ENCODE data around the gene ROBO3.

The ROBO3 gene

DNA sequence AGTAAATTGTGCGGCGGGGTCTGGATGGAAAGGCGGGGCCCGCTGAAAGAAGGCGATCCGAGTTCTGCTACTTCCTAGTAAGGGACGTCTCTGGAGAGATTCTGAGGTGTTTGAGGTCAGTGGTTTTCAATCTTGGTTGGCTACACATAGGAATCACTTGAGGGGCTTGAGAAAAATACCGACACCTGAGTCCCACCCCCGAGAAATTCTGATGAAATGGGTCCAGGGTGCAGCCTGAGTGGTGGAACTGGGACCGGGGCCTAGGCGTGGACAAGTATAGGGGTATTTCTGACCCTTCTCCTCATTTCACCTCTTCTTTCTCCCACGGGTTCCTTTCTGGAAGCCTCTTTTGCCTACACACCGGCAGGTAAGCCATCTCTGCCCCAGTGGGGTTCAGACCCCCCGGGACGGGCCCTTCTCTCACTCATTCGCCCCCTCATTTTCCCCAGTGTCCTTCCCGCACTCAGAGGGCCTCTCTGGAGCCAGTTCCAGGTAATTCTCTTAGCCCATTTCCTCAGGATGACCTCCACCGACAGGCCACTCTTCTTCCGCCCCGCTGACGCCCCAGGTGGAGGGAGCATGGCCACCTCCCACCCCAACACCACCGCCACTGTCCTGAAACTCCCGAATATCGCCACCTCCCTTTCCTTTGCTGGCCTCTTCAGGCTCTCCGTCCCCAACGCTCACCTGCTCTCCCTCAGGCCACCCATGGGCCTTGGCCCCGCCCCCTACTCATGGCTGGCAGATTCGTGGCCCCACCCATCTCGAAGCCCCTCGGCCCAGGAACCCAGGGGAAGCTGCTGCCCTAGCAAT, 11.8 kb downstream of the ROBO3 start:
- no peak for DNase-seq

DNA sequence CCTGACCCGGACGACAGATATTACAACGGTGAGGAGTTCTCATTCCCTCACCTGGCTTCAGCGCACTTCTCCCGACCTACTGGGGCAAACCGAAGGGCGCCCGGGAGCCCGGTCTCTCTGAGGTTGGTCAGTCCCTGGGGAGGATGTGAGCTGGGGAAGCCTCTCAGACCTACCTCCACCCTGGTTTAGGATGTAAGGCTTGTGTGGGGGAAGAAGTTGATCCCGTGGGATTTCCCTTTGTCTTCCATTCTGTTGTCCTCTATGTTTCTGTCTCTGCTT, 12.3 kb downstream of the ROBO3 start:
- no peak for DNase-seq

DNA sequence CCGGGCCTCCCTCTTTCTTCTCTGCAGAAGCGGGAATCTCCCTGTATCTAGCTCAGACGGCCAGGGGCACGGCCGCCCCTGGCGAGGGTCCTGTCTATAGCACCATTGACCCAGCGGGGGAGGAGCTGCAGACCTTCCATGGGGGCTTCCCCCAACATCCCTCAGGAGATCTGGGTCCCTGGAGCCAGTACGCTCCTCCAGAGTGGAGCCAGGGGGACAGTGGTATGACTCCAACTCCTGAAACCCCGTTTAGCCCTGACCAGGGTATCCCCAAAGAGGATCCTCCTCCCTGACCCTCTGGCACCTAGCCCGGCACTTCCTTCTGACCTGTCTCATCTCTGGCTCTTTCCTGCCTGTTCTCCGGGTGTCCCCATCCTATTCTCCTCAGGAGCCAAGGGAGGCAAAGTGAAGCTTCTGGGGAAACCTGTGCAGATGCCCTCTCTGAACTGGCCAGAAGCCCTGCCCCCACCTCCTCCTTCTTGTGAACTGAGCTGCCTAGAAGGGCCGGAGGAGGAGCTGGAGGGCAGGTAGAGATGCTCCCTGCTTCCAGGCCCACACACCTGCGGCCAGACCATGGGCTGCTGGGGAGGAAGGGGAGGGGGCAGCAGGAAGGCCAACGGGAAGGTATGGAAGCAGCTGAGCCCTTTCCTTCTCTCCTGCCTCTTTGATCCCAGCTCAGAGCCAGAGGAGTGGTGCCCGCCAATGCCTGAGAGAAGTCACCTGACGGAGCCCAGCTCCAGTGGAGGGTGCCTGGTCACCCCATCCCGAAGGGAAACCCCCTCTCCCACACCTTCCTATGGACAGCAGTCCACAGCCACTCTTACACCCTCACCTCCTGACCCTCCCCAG, 12.9 kb downstream of the ROBO3 start:
- no peak for DNase-seq

DNA sequence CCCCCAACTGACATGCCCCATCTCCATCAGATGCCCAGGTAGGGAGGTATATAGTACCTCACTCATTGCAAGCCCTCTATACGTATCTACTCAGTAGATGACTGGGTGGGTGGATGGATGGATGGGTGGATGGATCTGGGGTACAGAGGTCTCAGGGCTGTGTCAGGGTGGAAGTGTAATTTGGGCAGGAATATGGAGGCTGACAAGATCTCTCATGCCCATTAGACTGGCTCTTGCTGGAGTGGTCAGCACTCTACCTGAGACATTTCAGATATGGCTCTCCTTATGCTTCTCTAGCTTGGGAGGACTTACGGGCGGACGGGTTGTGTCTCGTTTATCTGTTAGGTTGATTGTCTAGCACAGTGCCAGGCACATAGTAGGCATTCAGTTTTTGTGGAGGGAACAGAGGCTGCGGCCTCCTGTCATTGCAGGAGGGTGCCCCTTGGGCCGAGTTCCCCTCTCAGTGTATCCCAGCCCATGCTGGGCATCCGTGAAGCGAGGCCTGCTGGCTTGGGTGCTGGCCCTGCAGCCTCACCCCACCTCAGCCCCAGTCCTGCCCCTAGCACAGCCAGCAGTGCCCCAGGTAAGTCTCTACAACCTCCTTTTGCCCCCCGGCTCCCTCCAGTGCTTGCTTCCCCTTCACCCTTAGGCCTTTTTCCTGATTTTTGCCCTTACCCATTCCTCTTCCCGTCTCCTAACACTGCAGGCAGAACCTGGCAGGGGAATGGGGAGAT, 13.7 kb downstream of the ROBO3 start:
- DNase-seq = no peak

DNA sequence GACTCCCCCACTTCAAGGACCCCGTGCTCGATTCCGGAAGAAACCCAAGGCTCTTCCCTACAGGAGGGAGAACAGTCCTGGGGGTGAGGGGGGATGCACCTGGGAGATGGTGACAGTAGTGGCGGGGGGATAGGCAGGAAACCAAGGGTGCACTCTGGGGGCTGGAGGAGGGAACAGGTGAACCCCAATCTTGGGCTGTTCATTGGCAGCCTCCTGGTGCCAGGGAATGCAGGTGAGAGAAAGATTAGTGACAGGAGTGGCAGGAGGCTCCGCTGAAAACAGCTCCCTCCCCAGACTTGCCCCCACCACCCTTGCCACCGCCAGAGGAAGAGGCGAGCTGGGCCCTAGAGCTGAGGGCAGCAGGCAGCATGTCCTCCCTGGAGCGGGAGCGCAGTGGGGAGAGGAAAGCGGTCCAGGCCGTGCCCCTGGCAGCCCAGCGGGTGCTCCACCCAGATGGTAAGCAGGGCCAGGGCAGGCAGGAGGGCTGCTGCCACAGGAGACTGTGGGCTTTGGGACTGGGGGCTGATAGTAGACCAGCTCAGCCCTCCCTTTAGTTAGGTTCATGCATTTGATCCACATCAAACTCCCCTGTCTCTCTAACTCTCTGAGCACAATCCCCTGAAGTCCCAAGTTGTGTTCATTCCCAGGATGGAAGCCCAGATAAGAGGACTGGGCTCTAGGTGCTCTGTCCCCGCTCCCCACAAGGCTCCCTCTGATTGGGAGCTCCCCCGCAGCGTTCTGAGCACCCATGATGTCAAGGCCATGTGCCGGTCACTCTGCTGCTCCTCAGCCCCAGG, 14.5 kb downstream of the ROBO3 start:
- DNase-seq = no peak

DNA sequence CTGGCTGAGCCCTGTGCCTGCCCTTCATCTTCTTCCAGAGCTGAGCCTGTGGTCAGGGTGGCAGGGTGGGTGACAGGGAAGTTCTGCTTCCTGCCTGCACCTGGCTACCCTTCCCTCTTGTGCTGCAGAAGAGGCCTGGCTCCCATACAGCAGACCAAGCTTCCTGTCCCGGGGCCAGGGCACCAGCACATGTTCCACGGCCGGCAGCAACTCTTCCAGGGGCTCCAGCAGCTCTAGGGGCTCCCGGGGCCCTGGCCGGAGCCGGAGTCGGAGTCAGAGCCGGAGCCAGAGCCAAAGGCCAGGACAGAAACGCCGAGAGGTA, 15.0 kb downstream of the ROBO3 start:
- DNase-seq = no peak

DNA sequence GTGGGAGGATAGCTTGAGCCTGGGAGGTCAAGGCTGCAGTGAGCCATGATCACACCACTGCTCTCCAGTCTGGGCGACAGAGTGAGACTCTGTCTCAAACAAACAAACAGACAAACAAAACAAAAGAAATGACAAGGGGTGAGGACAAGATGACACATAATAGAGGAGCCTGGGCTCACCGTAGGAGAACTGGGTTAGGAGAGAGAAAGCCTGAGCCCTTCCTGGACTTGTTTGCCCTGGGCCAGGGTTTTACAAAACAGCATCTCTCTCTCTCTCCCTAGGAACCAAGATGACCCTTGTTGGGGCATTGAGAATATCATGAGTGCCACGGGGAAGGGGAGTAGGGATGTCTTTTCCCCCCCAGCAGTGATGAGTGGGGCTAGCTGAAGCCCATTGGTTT, 15.7 kb downstream of the ROBO3 start:
- DNase-seq = no peak

DNA sequence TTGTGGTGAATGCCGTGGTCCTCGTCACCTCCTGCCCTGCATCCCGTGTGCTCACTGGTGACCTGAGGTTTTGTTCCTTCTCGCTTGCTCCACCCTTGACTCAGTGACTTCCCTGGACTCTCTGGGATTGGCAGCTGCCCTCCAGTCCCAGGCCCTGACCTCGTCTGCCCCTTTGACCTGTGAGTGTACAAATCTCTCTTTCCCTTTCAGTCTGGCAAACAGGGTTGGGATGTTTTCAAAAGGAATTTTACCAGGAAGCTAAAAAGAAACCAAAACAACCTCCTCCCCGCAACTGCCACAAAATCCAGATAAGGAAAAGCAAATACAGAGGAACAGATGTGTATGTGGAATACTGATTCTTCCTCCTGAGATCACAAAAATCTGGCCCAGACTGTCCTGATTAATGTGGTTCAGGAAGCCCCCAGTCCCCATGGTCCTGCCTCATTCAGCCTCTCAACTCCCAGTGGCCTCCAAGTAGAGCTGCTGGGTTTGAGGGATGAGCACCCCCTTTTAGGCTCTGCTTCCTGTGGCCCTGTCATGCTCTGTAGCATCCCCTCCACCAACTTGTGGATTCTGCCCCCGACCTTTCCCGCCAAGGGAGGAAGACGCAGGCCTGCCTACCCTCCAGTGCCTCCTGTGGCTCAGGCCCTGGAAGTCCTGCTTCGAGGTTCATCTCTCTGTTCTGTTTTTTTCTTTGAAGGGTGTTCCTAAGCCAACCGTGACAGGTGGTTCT, 17.3 kb downstream of the ROBO3 start:
- DNase-seq = no peak

DNA sequence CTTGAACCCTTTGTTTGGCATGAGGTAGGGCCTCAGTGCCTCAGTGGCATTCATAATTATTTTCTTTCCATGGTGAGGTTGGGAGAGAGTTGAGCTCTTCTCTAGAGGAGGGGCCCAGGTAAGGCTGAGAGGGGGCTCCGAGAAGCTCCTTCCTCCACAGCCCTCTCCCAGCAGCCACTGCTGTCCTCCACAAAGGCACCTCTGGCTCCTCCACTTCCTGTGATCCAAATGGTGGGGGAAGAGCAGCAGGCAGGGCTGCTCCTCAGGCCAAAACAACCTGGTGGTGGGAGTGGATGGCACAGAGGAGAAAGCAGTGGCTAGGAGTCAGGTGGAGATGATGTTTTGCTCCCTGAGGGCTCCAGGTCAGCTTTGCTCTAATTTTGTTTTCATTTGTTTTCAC, 19.1 kb downstream of the ROBO3 start:
- no peak for DNase-seq

DNA sequence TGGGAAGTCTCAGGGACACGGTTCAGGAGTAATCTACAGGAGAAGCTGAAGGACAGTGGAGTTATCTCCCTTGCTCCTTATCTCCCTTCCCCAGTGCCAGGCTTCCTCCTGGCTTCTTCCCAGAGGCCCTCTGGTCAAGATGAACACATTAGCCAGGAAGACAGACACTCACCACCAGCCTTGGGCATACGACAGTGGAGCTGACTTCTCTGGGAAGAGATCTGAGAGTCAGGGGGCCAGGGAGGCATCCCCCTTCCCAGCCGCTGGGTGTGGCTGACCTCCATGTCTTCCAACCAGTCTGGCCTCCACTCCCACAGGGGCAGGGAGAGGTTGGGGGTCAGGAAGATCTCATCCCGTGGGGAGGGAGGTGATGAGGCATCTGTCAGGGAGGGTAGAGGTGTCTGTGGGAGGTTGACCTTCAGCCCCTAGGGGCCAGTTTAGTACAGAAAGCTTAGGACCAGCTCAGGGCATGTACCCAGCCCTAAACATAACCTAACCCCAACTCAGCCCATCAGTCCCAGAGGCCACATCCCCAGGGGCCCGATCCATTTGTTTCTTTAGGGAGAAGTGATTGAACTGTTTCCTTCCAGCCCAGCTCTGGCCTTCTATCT, 19.7 kb downstream of the ROBO3 start:
- DNase-seq = no peak

DNA sequence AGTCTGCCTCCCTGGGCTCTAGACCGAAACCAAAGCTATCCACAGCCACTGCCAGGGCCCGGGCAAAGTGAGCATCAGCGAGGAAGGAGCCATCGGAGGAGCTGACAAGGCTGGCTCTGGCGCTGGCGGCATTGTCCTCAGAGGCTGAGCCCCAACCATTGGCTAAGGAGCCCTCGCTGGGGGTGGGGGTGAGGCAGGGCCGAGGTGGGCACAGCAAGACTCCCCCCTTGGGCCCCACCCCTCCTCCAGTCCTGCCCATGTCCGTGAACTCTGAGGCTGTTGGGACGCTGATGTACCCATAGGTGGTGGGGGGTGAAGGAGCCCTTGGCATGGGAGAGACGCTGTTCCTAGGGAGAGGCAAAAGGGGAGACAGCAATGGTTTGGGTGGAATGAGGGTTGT, 21.2 kb downstream of the ROBO3 start:
- DNase-seq = no peak

DNA sequence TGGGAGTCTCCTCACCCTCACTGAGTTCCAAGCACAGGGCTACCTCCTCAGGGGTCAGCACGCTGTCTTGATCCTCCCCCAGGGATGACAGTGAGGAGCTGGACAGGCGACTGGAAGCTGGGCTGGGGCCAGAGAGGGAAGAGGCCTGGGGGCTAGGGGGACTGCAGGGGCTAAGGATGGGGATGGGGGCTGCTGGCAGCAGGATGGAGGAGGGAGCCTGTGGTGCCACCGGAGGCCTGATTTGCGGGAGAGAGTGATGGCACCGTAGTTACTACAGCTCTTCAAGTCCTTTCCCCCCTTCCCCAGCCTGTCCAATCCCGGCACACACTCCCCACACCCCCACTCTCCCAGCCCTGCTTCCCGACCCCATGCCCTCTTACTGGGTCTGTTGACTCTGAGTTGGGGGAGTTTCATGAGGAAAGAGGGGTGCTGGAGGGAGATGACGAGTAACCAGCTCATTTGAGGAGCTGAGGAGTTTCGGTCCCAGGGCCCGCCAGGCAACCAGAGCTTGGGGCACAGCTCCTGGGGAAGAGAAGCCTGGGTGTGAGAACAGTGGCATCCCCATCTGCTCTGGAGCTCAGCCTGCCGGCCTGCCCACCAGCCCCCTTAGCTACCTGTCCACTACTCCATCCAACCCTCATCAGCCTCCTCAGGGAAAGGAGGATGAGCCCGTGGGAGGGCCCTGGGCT, 21.9 kb downstream of the ROBO3 start:
- no peak for DNase-seq

DNA sequence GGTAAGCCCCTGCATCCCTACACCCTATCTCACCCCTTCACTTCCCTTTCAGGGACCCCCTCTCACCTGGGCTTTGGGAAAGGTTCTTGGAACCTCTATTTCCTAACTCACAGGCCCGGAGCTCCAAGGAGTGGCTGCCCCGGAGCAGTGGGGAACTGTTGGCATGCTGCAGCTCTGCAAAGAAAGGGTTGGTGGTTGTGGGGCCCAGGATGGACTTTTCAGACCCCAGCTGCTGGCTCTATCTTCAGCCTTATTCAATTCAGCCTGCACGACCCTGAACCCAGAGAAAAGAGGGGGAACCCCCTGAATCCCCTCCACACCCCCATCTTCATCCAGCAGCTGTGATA, 22.4 kb downstream of the ROBO3 start:
- no peak for DNase-seq

DNA sequence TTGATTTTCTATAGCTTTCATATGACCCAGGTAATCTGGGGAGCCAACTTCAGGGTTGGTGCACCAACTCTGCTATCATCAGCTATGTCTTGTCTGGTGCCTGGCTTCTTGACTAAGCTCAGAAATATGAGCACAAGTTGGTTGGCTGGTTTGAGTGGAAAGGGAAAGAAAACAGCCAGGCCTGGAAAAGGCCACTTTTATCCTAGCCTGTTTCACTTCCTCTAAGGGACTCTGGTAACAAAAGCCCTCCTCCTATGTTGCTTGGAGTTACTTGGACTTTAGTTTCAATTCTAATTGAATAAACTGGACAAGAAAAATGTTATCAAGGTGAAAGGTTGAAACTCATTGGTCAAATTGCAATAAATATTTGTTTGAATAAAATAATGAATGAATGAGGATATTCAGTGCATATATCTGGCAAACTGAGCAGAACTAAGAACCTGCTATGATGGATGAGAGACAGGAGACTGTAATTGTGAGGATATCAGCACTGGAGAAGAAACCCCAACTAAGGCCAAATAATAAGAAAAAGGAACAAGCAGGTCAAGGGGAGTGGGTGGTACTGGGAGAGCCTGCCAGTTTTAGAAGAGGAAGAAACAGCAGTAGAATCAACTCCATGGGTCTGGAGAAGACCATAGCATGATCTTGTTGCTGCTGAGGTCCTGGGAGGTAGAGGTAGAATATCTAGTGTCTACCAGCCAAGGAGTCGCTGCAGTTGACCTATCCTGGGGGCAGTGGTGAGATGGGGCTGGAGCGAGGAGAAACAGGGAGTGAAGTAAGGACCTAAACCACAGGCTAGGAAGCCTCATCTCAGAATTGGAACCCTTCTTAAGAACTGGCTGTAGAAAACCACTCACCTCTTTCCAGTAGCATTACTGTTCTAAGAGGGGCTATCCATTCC, 24.2 kb downstream of the ROBO3 start:
- no peak for DNase-seq

DNA sequence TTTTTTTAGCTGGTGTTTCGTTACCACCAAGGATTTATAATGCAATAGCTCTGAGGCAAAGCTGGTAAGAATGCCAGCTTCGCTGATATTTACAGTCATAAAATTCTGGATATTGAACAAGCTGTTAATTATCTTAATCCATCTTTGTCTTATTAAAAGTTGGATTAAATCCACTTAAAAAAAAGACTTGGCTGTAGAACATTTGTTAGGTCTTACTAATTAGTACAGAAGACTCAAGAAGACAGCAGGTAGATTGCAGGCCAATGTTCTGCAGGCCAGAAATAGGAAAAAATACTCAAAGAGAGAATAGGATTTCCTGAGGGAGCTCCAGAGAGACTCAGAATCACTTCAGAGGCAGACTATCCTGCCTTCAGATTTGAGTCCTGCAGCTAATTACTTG, 24.9 kb downstream of the ROBO3 start:
- DNase-seq = no peak

DNA sequence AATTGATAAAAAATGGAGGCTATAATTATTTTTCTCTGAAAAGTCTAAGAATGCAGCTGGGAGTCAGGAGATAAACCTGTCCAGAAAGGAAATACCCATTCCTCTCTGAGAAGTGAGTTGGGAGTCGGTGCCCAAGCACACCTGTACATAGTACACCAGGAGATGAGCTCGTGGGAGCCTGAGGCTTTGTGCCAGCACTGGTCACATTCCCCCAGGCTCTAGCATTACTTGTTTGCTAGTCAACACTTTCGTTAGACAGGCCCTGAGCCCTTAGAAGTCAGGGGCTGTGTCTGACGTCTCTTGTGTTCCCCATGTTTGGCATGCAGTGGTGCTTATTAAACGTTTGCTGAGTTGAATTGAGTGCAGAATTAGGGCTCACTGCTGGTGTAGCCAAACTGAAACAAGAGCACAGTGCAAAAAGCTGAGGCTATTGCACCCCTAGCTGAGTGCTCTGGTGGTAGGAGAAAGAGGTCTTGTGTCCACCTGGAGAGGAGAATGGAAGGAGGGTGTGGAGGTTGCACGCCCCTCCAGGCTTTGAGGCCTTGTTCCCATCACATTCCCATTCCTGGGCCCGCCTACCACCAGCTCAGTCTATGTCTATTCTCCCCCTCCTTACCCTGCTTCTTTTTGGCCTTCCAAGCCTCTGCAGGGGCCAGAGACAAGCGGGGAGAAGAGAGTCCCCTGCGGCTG, 25.6 kb downstream of the ROBO3 start:
- DNase-seq = no peak

DNA sequence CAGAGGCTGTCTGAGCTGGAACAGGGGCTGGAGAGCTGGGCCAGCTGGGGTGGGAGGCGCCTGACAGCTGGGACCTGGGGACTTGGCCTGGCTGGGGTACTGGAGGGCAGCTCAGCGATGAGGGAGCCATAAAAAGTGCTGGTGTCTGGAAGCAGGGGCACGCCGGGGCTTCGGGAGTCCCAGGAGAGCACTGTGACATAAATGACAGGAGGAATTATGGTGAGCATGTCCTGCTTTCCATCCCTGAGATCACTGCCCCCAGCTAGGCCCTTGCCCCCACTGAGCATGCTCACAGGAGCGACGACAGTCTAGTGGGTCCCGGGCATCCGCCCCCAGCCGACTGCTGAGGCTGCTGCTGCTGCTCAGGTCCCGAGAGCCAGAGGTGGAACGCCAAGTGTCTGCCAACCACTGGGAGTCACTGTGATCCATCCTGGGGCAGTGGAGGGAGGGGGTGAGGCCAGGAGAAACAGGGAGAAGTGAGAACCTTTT, 26.2 kb downstream of the ROBO3 start:
- DNase-seq = no peak

DNA sequence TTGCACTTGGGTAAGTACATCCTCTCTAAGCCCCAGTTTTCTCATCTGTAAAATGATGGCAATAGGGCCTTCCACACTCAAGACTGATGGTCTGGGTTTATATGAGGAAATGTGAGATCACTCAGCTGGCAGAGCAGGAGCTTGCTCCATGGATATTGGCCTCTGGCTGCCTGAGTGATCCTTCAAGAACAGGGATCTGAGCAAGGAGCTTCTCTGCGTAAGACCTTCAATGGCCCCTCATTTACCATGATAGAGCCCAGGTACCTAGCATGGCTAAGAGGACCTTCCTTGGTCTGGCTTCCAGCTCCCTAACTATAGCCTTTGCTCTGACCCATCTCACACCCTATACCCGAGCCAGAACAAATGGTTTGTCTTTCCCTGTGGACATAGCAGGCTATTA, 26.9 kb downstream of the ROBO3 start:
- DNase-seq = no peak

DNA sequence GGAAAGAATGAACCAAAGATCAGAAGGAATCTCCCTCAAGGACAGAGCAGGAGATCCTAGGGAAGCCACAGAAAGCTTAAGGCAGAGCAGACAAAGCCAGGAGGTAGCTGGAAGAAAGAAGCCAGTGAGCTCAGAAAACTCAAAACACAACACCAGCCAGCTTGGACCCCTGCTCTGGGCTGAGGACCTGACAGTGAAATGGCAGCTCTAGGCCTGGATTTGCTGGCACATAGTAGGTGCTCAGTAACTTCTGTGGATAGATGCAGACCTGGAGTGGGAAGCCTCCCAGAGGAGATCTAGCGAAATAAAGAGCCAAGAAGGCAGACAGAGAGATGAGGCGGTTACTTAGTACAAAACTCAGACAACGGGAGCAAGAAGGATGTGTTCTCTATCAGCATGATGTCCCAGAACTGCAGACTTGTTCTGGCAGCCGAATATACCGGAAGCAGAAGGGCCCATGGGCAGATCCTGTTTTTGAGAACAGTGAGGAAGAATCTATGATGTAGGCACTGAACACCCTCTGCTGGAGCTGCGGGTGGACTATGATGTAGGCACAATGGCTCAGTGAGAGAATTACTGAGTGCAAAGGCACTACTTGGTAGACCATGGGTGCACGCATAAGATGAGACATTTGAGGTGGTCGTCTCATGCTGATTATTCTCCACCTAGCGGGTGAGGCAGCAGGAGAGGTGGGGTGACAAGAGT, 27.7 kb downstream of the ROBO3 start:
- no peak for DNase-seq
